Stimulated activated CD4-positive, alpha-beta T cell treated with anti-CD3 and anti-CD28 coated beads, Interleukin-1b, Interleukin-23, amount 100 ng/mL, for 4 hours (primary cell): Measurements from ENCODE around the gene LRP1B.

Experiments
- DNase-seq, 2 donors: peaks; one replicate each; pipeline ENCODE4 v3.0.0-alpha.2; 2020; ENCODE audit warnings: low read depth in 2 of 2

Gene LRP1B

DNA sequence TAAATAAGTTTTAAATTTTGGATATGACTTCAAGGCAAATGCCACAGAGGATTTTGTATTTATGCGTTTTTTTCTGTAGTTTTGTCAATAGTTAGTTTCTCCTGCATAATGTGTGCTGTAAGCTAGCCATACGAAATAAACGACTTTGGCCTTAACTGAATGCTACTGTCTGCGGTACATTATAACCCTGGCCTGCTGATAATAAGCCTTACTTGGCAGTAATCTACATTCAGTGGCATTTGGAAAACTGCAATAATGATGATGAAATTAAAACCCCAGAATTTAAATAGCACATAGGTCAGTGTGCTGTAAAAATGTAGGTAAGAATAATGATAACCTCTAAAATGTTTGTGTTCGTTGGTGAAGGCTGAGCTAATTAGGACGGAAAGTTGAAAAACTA lies 88.8 kb downstream of the LRP1B start:
- DNase-seq: no peak

- DNase-seq: no peak
Measured at GRCh38 chr2:142041105-142041504, 89.7 kb downstream of the LRP1B start.

DNA sequence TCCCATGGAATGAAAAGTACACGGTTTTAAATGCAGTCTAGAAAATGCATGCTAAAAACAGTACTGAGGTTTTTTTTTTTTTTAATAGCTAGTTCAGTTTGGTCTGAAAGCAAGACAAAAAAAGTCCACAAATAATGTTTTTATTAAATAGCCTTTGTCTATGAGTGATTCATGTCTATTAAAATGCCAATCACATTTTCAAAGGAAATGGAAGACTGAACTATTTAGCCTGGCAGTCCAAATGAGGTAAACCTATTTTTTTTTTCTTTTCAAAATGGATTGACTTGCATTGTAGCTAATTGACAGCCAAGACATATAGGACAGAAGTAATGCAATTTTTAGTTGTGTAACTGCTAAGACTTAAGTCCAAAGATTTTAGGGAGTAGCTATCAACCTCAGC lies 90.3 kb downstream of the LRP1B start:
- DNase-seq: no peak

- DNase-seq: no peak
Measured at GRCh38 chr2:142038826-142039225, 92.0 kb downstream of the LRP1B start.

DNA sequence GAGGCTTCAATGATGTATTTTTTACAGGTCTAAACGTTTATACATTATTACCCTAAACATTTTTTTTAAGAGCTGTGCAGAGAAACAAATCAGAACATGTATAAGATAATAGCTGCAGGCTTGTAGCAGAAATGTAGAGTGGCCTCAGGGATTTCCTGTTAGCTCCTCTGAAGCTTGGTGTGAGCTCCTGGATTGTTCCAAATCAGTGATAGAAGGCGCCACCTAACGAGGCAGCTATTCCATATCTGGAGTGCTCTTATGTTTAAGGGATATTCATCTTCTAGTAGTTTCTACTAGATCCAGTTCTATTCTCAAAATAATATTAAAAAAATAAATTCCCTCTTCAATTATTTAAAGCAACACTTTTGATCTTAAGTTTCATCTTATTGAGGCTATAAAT lies 93.1 kb downstream of the LRP1B start:
- DNase-seq: no peak

DNA sequence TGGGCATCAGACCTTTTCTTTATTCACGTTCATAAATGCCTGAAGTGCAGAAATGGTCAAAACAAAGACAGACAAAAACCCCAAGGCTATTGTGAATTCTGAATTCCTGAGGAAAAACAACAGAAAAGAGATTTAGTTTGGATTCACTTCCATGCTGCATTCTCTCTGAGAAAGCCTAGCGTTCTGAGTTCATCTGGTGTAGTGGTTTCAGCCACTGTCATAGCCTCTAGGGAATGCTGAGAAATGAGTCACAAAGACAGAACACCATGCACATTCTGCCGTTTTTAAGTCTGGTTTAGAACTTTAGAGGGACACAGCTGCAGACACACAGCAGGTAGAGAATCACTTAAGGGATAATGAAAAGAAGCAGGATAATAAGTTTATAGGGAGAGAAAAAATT lies 93.8 kb downstream of the LRP1B start:
- no peak for DNase-seq

GRCh38 chr2:142033393-142033792 lies 97.4 kb downstream of the LRP1B start:
- no peak for DNase-seq

DNA sequence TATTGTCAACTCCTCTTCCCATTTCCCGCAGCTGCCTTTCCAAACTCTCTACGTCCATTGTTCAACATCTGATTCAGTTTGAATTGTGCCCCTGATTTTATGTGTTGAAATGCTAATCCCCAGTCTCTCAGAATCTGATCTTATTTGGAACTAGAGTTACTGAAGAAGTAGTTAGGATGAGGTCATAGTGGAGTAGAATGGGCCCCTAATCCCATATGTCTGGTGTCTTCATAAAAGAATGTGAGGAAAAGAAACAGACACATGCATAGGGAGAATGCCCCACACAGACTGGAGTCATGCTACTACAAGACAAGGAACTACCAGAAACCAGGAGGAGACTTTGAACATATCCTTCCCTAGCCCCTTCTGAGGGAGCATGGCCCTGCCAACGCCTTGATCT lies 99.2 kb downstream of the LRP1B start:
- no peak for DNase-seq

DNA sequence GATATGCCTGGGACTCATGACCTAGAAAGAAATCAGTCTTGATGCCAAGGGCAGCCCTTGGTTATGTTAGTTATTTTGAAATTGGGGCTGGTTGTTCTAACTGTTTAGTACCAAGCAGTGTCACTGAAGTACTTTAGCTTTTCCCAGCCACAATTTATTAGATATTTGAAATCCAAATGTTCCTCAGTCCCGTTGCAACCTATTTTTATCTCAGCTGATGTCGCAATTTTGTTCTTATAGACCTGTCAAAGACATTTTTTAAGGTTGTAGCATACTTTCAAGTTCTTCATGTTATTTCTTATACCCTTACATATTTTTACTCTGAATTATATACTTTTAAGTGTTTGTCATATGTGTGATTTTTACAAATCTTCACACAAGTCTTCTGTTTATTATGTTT lies 100.1 kb downstream of the LRP1B start:
- DNase-seq: no peak

DNA sequence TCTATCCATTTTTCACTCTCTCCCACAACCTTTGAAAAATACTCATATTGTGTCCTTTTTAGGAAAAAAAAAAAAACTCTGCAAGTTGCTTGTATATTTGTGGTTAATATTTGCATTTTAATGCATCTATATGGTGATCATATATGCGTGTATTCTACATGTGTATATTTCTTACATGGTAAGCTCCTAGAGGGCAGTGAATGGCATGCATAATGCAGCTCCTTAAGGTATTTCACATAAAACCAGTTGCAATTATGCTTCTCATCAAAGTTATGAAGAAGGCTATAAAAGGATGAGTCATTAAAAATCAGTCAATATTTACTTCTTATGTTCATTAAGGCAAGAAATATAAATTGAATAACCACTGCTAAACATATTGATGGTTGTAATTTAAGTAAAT lies 100.8 kb downstream of the LRP1B start:
- DNase-seq: no peak

- no peak for DNase-seq
Measured at GRCh38 chr2:142025394-142025793, 105.4 kb downstream of the LRP1B start.

- DNase-seq: no peak
Measured at GRCh38 chr2:142020368-142020767, 110.4 kb downstream of the LRP1B start.

DNA sequence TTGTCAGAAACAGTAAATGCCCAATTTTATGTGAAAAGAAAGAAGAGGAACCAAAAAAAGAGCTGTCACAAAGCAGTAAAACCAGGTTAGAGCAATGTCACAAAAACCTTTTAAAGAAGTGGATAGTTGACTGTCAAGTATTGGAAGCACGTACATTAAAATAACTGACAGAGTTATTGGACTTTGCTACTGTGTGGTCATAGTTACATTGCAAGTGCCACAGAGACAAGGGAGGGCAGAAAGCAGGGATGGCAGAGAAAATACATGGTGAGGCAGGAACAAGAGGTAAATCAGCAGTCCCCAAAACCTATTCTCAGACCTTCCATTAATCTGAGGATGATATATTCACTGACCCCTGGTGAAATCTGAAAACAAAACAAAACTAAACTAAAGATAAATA lies 116.3 kb downstream of the LRP1B start:
- no peak for DNase-seq

- no peak for DNase-seq
Measured at GRCh38 chr2:142012797-142013196, 118.0 kb downstream of the LRP1B start.

GRCh38 chr2:142010477-142011270 lies 120.1 kb downstream of the LRP1B start:
- no peak for DNase-seq

GRCh38 chr2:142008135-142008744 lies 122.6 kb downstream of the LRP1B start:
- DNase-seq: no peak

- DNase-seq: no peak
Measured at GRCh38 chr2:141994066-141994465, 136.8 kb downstream of the LRP1B start.

- no peak for DNase-seq
Measured at GRCh38 chr2:141992695-141993094, 138.1 kb downstream of the LRP1B start.

GRCh38 chr2:141968433-141968832 lies 162.4 kb downstream of the LRP1B start:
- DNase-seq: no peak

- DNase-seq: no peak
Measured at GRCh38 chr2:141967980-141968379, 162.8 kb downstream of the LRP1B start.

DNA sequence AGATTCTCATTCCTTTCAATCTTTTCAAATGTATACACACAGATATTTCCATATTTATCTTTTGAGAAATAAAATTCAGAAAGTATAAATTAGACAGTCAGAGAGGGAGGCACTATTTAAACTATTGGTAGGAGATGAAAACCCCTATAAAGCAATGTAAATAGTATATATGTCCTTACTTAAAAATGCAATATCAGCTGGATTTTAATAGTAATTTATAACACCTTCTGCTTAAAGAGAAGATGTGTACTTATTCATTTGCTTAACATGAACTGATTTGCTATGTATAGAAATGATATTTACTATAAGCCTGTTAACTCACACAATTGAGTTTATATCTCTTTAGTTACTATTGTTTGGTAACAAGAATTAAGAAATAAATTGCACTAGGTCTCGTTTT lies 163.3 kb downstream of the LRP1B start:
- DNase-seq: no peak

DNA sequence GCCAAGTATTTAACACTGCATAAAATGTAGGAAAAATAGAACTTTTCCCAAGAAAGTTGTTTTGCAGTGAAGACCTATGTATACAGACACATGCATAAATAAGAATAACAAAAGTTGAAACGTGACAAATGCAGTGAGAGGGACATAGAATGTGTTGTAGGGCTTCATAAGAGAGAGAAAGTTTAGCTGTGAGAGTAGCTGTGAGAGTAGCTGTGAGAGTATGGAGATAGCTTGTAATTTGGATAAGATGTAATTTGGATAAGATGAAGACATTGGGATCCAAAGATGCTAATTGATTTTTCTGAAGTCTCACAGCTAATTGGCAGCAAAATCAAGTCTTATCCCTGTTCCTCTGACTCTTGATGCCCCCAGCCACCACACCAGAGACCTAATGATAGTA lies 170.9 kb downstream of the LRP1B start:
- DNase-seq: no peak

DNA sequence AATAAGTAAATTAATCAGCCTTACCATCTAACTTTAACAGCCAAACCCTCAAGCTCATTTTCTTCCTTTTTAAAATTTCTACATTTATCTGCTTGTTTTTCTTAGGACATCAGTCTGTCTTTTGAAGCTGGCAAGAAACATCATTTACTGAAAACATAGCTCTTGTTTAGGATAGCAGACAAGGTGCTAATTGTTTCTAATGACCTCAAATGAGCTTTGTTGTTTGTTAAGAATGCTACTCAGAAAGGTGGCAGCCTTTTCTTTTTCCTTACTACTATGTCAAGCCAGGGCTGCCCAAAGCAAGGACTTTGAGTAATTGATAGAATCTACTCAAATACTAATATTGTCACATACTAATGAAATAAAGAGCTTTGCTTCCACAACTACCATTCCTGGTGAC lies 171.8 kb downstream of the LRP1B start:
- DNase-seq: no peak
